HepG2 (cell line): ENCODE data around the gene VPS11. TPM values are rescaled to one million over a fixed set of nuclear protein-coding genes. Genes with fewer than 3 reads are reported as not detected.
"Not testable (repeated sequence)": the region's sequence is repeated elsewhere in the genome, so short reads cannot be mapped to it uniquely, and the experiment has no call there.

Source experiments
- ATAC-seq: fragments of 200-7000 bp; cut with Tn5 transposase; 3 replicates; pipeline ENCODE4 v1.9.1; 2020; ENCODE audit warnings: mild to moderate bottlenecking, moderate library complexity
- BruUV-seq: library from RNA; stranded (reverse); fragments of 400-500 nt; replicated peaks from 2 replicates; lab custom pipeline; 2021; lab: Mats Ljungman, UMichigan
- CTCF ChIA-PET: fragments of 300-600 bp; formaldehyde crosslinking; extraction: SDS; loops from one replicate; lab custom pipeline; 2021; ENCODE audit warnings: low total read pairs, inconsistent platforms, low intra/inter-chr PET ratio; lab: Yijun Ruan, JAX
- POLR2A ChIA-PET: fragments of 350-600 bp; sonication (Branson Sonifier 250); formaldehyde crosslinking; loops from one replicate; lab custom pipeline; 2020; ENCODE audit warnings: antibody characterized with exemption, inconsistent platforms; lab: Yijun Ruan, JAX
- DNase-seq: peaks from one replicate; pipeline ENCODE4 v3.0.0-alpha.2; 2015; ENCODE audit warnings: low spot score
- FAIRE-seq: peaks from 3 replicates; lab custom pipeline; 2011; peaks lifted over from hg19 to GRCh38; lab: Jason Lieb, UNC
- H2AFZ ChIP-seq: one replicate; pipeline ENCODE4 v1.6.1; 2011; ENCODE audit warnings: low read length, inconsistent platforms
- H3K27ac ChIP-seq: fragments of 300-600 bp; 3 replicates; pipeline ENCODE4 v1.8.0; 2011; ENCODE audit warnings: mixed run types, mild to moderate bottlenecking, mixed read lengths, low read length, inconsistent platforms; ENCODE audit not compliant: insufficient read depth; ENCODE audit errors: extremely low read length
- H3K27me3 ChIP-seq, 2 experiments: fragments of 200-600 bp in 1 of 2; 2 replicates in 1 of 2; 3 replicates in 1 of 2; pipeline versions ENCODE4 v1.6.0 to v1.8.0; 2011; ENCODE audit warnings: low read length in 2 of 2, mild to moderate bottlenecking in 2 of 2, moderate library complexity in 2 of 2, inconsistent platforms in 1 of 2; ENCODE audit not compliant: insufficient read depth in 2 of 2, control insufficient read depth in 1 of 2
- H3K36me3 ChIP-seq, 2 experiments: fragments of 200-600 bp in 1 of 2; replicated peaks in 1 of 2; 2 replicates in 1 of 2; 3 replicates in 1 of 2; pipeline versions ENCODE4 v1.5.1 to v1.8.0; 2011; ENCODE audit warnings: low read length in 2 of 2, inconsistent platforms in 1 of 2; ENCODE audit not compliant: insufficient read depth in 2 of 2, control insufficient read depth in 1 of 2
- H3K4me1 ChIP-seq: 2 replicates; pipeline ENCODE4 v1.5.1; 2012; ENCODE audit warnings: low read length, inconsistent platforms; ENCODE audit not compliant: insufficient read depth
- H3K4me2 ChIP-seq: 2 replicates; pipeline ENCODE4 v1.6.0; 2011; ENCODE audit warnings: low read depth, low read length, inconsistent platforms
- H3K4me3 ChIP-seq, 3 experiments: fragments of 200-600 bp in 1 of 3; sonication (generic), shearing (Covaris generic) in 1 of 3; replicated peaks in 1 of 3; 2 replicates each; pipeline ENCODE4 v1.5.1; 2011 to 2016; ENCODE audit warnings: low read length in 3 of 3, inconsistent platforms in 2 of 3, low read depth in 2 of 3, mild to moderate bottlenecking in 2 of 3, control low read depth in 1 of 3, mixed read lengths in 1 of 3; ENCODE audit not compliant: insufficient read depth in 1 of 3
- H3K79me2 ChIP-seq: one replicate; pipeline ENCODE4 v1.6.1; 2011; ENCODE audit warnings: low read length, inconsistent platforms; ENCODE audit not compliant: insufficient read depth
- H3K9ac ChIP-seq: 2 replicates; pipeline ENCODE4 v1.6.0; 2011; ENCODE audit warnings: mild to moderate bottlenecking, low read depth, low read length, inconsistent platforms; ENCODE audit not compliant: insufficient read depth
- H3K9me3 ChIP-seq: 2 replicates; pipeline ENCODE4 v1.5.1; 2012; ENCODE audit warnings: mild to moderate bottlenecking, low read length
- H4K20me1 ChIP-seq: 2 replicates; pipeline ENCODE4 v1.6.0; 2011; ENCODE audit warnings: inconsistent platforms, mild to moderate bottlenecking, low read length, moderate library complexity; ENCODE audit not compliant: insufficient read depth
- MAFF ChIP-seq: IDR thresholded peaks from 2 replicates; pipeline ENCODE4 v1.6.1; 2011; ENCODE audit warnings: low read depth, low read length, improper control_type of control experiment
- MAFK ChIP-seq, 2 experiments: IDR thresholded peaks in 1 of 2; conservative IDR thresholded peaks in 1 of 2; 2 replicates each; pipeline ENCODE4 v1.6.1; 2011; ENCODE audit warnings: improper control_type of control experiment in 2 of 2, low read length in 2 of 2
- ZNF496 ChIP-seq: sonication (generic); formaldehyde crosslinking; IDR thresholded peaks from 2 replicates; pipeline ENCODE4 v1.8.1; 2023; ENCODE audit warnings: mild to moderate bottlenecking, moderate library complexity, missing genetic modification reagents; ENCODE audit not compliant: insufficient replicate concordance
- WGBS: methylation state at CpG from one replicate; pipeline ENCODE4 v1.1.6; 2017; ENCODE audit warnings: low lambda C conversion rate; 5-methylcytosine and 5-hydroxymethylcytosine counted together
- in situ Hi-C: cut with HindIII; loops from 2 replicates; pipeline ENCODE4 v1.10.0; 2017; ENCODE audit warnings: low pct_unique_long_range_greater_than_20kb; ENCODE audit not compliant: extremely low pct_ligation_motif_present
- intact Hi-C: fragments of 100-400 bp; cut with micrococcal nuclease; formaldehyde crosslinking; loops from one replicate; pipeline ENCODE4 v1.10.0; 2022; ENCODE audit not compliant: unreplicated experiment
- polyA plus RNA-seq, 8 experiments: library from polyadenylated mRNA; depleted of rRNA in 3 of 8; stranded (reverse) in 7 of 8; unstranded in 1 of 8; fragments of >200 nt; fragmentation: Illumina TruSeq in 4 of 8; extraction: Trizol in 4 of 8; gene quantifications; 2 replicates each; pipeline versions ENCODE4 v1.2.1 to v1.2.3, GENCODE V29; 2011 to 2016; ENCODE audit warnings: low read depth in 4 of 8, missing spikeins in 1 of 8, mixed read lengths in 1 of 8; ENCODE audit not compliant: insufficient read depth in 1 of 8
- total RNA-seq, 5 experiments: library from RNA; depleted of rRNA; stranded (reverse); fragments of >200 nt; fragmentation: Illumina TruSeq; extraction: Trizol; gene quantifications; 2 replicates each; pipeline ENCODE4 v1.2.3, GENCODE V29; 2016; ENCODE audit warnings: low read depth in 1 of 5

The VPS11 gene
- total and polyA plus RNA-seq, 2 of the 13 experiments (the other 11 are each of a cell fraction or from before 2014, with no cell fraction given), result 13.7 to 21.6 TPM

DNA sequence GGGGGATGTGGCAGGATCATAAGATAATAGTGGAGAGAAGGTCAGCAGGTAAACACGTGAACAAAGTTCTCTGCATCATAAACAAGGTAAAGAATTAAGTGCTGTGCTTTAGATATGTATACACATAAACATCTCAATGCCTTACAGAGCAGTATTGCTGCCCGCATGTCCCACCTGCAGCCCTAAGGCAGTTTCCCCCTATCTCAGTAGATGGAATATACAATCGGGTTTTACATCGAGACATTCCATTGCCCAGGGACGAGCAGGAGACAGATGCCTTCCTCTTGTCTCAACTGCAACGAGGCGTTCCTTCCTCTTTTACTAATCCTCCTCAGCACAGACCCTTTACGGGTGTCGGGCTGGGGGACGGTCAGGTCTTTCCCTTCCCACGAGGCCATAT lies 28.1 kb upstream of the VPS11 start:
- H3K27me3 ChIP-seq, DNase-seq, BruUV-seq, H3K9me3 ChIP-seq, H3K27ac ChIP-seq, POLR2A ChIA-PET, H3K79me2 ChIP-seq, H3K4me3 ChIP-seq, intact Hi-C loops, ATAC-seq, H3K9ac ChIP-seq, H3K36me3 ChIP-seq, in situ Hi-C loops, H2AFZ ChIP-seq, FAIRE-seq, CTCF ChIA-PET, H4K20me1 ChIP-seq: not testable (repeated sequence)
- 26% methylated on average over 4 of the region's 11 CpGs for WGBS
- Histone ChIP-seq H3K4me2 (0 out of 2 replicates have a peak overlapping the region, but pooled peaks have one; percentile 7), H3K4me1 (peaks cover 16% of the 10 kb centered on the region; the same call in 1 of the 2 replicates)

DNA sequence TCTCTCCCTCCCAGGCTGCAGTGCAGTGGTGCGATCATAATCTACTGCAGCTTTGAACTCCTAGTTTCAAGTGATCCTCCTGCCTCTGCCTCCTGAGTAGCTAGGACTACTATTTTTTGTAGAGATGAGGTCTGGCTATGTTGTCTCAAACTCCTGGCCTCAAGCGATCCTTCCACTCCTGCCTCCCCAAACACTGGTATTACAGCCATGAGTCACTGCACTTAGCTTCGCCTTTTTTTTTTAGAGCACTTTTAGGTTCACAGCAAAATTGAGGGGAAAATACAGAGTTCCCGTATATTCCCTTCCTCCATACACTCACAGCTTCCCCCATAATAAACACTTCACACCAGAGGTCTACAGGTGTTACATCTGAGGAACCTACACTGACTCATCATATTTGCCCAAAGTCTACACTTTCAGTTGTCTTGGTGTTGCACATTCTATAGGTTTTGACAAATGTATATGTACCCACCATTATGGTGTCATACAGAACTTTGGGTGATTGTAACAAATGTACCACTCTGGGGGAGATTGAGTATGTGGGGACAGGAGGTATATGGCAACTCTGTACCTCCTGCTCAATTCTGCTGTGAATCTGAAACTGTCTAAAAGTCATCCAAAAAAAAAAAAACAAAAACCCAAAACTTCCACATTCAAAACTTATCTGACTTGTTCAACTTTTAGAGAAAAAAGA lies 25.6 kb upstream of the VPS11 start:
- ATAC-seq, result peak; percentile 37; the same call in 2 of the 3 replicates
- in situ Hi-C loops, result no loop called here
- Histone ChIP-seq H3K79me2 (no peaks in the 10 kb centered on the region), H4K20me1 (no peaks in the 10 kb centered on the region), H2AFZ (no peak overlapping the region), H3K27ac (no peak overlapping the region), H3K36me3 (peaks cover 9 to 11% of the 10 kb centered on the region in 2 experiments), H3K4me2 (no peak overlapping the region), H3K27me3 (no peaks in the 10 kb centered on the region; a peak in 1 of 5 replicates), H3K4me3 (no peak overlapping the region), H3K4me1 (peaks cover 9% of the 10 kb centered on the region; the same call in 1 of the 2 replicates), H3K9ac (no peak overlapping the region), H3K9me3 (no peaks in the 10 kb centered on the region)
- DNase-seq, result no peak
- BruUV-seq, result no TSS peak
- WGBS, result 55% methylated on average over 4 of the region's 4 CpGs
- no peak for FAIRE-seq
- CTCF ChIA-PET, result no interaction called here
- POLR2A ChIA-PET, result interaction anchor here (0.6 to 2.4 kb wide), 6 partner anchors 14 to 500 kb away, joined by 3 to 8 read pairs (median 6); partner anchors contain the start of genes HMBS, RPS25, TRAPPC4 and VPS11
- intact Hi-C loops, result no loop called here
- TF ChIP-seq MAFK (conservative IDR thresholded peaks at IDR 0.05 in 1 of 2, IDR thresholded peaks at IDR 0.05 in 1 of 2; ENCODE audit: low read length in 2 of 2), result peak; percentile 49 to 71
- TF ChIP-seq MAFF, result peak; percentile 43; the same call in 1 of the 2 replicates
- TF ChIP-seq ZNF496 (CRISPR knock-in tag), result no peak
